K562 (cell line): ENCODE measurements around the gene DCTN5. TPM values are rescaled to one million over a fixed set of nuclear protein-coding genes. Genes with fewer than 3 reads are reported as not detected.

Experiments
- BRCA1 ChIP-seq, 2 experiments: fragments of 450-650 bp in 1 of 2; sonication (generic) in 1 of 2; formaldehyde crosslinking in 1 of 2; IDR thresholded peaks; 2 replicates each; pipeline versions ENCODE4 v1.5.0 to v1.6.1; 2017 to 2020; ENCODE audit warnings: mild to moderate bottlenecking in 1 of 2, missing genetic modification reagents in 1 of 2
- CREBBP ChIP-seq: IDR thresholded peaks from one replicate; pipeline ENCODE4 v1.6.1; 2012; ENCODE audit warnings: low read depth, mild to moderate bottlenecking, control low read depth, inconsistent platforms, low read length
- ELF2 ChIP-seq: fragments of 250-450 bp; sonication (Bioruptor Pico); IDR thresholded peaks from 2 replicates; pipeline ENCODE4 v1.5.0; 2021; ENCODE audit warnings: mild to moderate bottlenecking
- FOSL1 ChIP-seq: fragments of 200-800 bp; sonication (Bioruptor generic); conservative IDR thresholded peaks from 2 replicates; pipeline ENCODE4 v1.6.1; 2016; ENCODE audit warnings: missing genetic modification characterization, missing compliant biosample characterization
- JUNB ChIP-seq: fragments of 450-650 bp; formaldehyde crosslinking; conservative IDR thresholded peaks from 2 replicates; pipeline ENCODE4 v1.4.0; 2020; ENCODE audit warnings: mild to moderate bottlenecking
- NR1H2 ChIP-seq: sonication (generic); formaldehyde crosslinking; IDR thresholded peaks from 2 replicates; pipeline ENCODE4 v1.4.0; 2020; ENCODE audit warnings: mild to moderate bottlenecking, missing genetic modification reagents
- NR2C1 ChIP-seq, 2 experiments: fragments of 450-650 bp; IDR thresholded peaks; 2 replicates each; pipeline ENCODE4 v1.6.1; 2017; ENCODE audit warnings: mild to moderate bottlenecking in 2 of 2, antibody characterized with exemption in 1 of 2, inconsistent platforms in 1 of 2, missing compliant biosample characterization in 1 of 2, missing genetic modification characterization in 1 of 2
- PCBP2 ChIP-seq: fragments of 200-400 bp; formaldehyde crosslinking; IDR thresholded peaks from 2 replicates; pipeline ENCODE4 v1.6.1; 2018; ENCODE audit warnings: low read length, low read depth, mild to moderate bottlenecking, moderate library complexity; ENCODE audit not compliant: poor library complexity, severe bottlenecking
- POLR2A ChIP-seq: fragments of 450-650 bp; conservative IDR thresholded peaks from 2 replicates; pipeline ENCODE4 v1.6.1; 2016
- RAD51 ChIP-seq: fragments of 450-650 bp; IDR thresholded peaks from 2 replicates; pipeline ENCODE4 v1.7.1; 2016; ENCODE audit warnings: low read depth, mild to moderate bottlenecking, borderline replicate concordance
- RBBP5 ChIP-seq: fragments of 200-600 bp; sonication (generic); IDR thresholded peaks from 2 replicates; pipeline ENCODE4 v1.6.1; 2012; ENCODE audit warnings: borderline replicate concordance, mild to moderate bottlenecking, low read length, control low read depth, inconsistent platforms; ENCODE audit not compliant: insufficient read depth, poor library complexity, severe bottlenecking
- SETDB1 ChIP-seq: IDR thresholded peaks from one replicate; pipeline ENCODE4 v1.6.1; 2012; ENCODE audit warnings: low read length, control low read depth, inconsistent platforms
- SOX6 ChIP-seq: fragments of 450-650 bp; IDR thresholded peaks from 2 replicates; pipeline ENCODE4 v1.6.1; 2014; ENCODE audit warnings: mild to moderate bottlenecking
- TFAM ChIP-seq: fragments of 250-450 bp; sonication (Bioruptor Pico); conservative IDR thresholded peaks from 2 replicates; pipeline ENCODE4 v1.5.0; 2021; ENCODE audit warnings: mild to moderate bottlenecking, moderate library complexity
- XRCC5 ChIP-seq: fragments of 200-400 bp; formaldehyde crosslinking; IDR thresholded peaks from 2 replicates; pipeline ENCODE4 v1.6.1; 2017; ENCODE audit warnings: low read depth, mild to moderate bottlenecking, low read length
- ZFP1 ChIP-seq: fragments of 450-650 bp; formaldehyde crosslinking; IDR thresholded peaks from 2 replicates; pipeline ENCODE4 v1.4.0; 2020; ENCODE audit warnings: mild to moderate bottlenecking, mixed read lengths
- ZNF134 ChIP-seq: fragments of 250-450 bp; sonication (Bioruptor Pico); conservative IDR thresholded peaks from 2 replicates; pipeline ENCODE4 v1.4.0; 2020
- ZNF696 ChIP-seq: fragments of 250-450 bp; sonication (Bioruptor Pico); conservative IDR thresholded peaks from 2 replicates; pipeline ENCODE4 v1.4.0; 2020; ENCODE audit warnings: mild to moderate bottlenecking, moderate library complexity
- ZNF785 ChIP-seq: fragments of 250-450 bp; sonication (Bioruptor Pico); IDR thresholded peaks from 2 replicates; pipeline ENCODE4 v1.4.0; 2020; ENCODE audit warnings: mild to moderate bottlenecking
- polyA plus RNA-seq, 8 experiments: library from polyadenylated mRNA; depleted of rRNA in 4 of 8; stranded (reverse) in 5 of 8; unstranded in 3 of 8; fragments of >200 nt; fragmentation: Nextera tagmentation in 2 of 8; fragmentation: Illumina TruSeq in 1 of 8; extraction: Ambion mirVana in 2 of 8; extraction: Trizol in 1 of 8; gene quantifications; 2 replicates each; pipeline versions ENCODE4 v1.2.1 to v1.2.3, GENCODE V29; 2011 to 2014; ENCODE audit warnings: inconsistent platforms in 1 of 8, missing spikeins in 1 of 8
- total RNA-seq, 7 experiments: library from RNA; depleted of rRNA in 6 of 7; stranded (reverse); fragments of >200 nt in 6 of 7; fragmentation: Illumina TruSeq in 2 of 7; extraction: Trizol in 2 of 7; gene quantifications; 2 replicates each; pipeline versions ENCODE4 v1.2.1 to v1.2.3, GENCODE V29; 2011 to 2021; ENCODE audit warnings: low replicate concordance in 1 of 7
- TF ChIP-seq, protein P1 (sequence below): sonication (generic); formaldehyde crosslinking; IDR thresholded peaks from 2 replicates; pipeline ENCODE4 v1.8.0; 2022; ENCODE audit warnings: mild to moderate bottlenecking, missing genetic modification reagents, borderline replicate concordance
- TF ChIP-seq, protein P2 (sequence below): fragments of 250-450 bp; sonication (Bioruptor Pico); IDR thresholded peaks from 2 replicates; pipeline ENCODE4 v1.8.0; 2022; ENCODE audit warnings: moderate library complexity, mild to moderate bottlenecking, inconsistent platforms
- TF ChIP-seq, protein P3 (sequence below): fragments of 250-450 bp; sonication (Bioruptor Pico); IDR thresholded peaks from 2 replicates; pipeline ENCODE4 v1.8.0; 2022; ENCODE audit warnings: inconsistent platforms
- TF ChIP-seq, protein P4 (sequence below): sonication (generic); formaldehyde crosslinking; IDR thresholded peaks from 2 replicates; pipeline ENCODE4 v1.8.0; 2022; ENCODE audit warnings: mild to moderate bottlenecking, low read depth, missing genetic modification reagents

The DCTN5 gene
- total and polyA plus RNA-seq, 9 of the 15 experiments (the other 6 are each of a cell fraction or from before 2014, with no cell fraction given) = 35.8 to 149 (median 75.9) TPM

DNA sequence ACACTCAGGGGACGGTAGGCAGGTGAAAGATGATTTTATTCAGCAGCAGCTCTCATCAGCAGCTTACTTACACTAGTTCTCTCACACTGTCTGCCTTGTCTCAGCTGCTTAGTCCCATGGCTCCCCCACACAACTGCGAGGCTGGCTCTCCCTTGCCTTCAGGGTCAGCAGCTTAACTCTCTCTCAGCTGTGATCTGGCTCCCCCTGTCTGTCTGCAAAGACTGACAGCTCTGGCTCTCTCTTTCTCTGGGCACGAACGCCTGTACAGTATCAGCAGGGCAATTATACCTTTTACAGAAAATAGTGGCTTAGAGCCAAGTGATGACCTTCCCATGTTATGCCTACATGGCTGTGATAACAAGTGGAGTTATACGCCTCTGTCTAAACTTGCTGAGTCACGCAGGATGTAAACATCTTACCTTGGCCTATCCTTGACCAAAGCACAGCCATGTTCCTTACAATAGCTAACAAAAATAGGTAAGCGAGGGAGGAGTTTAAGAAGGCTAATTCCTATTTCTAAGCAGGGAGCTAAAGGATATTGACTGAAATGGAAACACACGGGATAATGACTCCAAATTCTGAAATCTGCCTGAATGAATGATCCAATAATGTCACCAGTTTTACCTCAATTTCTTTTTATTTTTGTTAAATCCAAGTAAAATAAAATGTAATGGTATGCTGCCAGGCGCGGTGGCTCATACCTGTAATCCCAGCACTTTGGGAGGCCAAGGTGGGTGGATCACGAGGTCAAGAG, 44.1 kb upstream of the DCTN5 start (continued):
- TF ChIP-seq, protein P1, sequence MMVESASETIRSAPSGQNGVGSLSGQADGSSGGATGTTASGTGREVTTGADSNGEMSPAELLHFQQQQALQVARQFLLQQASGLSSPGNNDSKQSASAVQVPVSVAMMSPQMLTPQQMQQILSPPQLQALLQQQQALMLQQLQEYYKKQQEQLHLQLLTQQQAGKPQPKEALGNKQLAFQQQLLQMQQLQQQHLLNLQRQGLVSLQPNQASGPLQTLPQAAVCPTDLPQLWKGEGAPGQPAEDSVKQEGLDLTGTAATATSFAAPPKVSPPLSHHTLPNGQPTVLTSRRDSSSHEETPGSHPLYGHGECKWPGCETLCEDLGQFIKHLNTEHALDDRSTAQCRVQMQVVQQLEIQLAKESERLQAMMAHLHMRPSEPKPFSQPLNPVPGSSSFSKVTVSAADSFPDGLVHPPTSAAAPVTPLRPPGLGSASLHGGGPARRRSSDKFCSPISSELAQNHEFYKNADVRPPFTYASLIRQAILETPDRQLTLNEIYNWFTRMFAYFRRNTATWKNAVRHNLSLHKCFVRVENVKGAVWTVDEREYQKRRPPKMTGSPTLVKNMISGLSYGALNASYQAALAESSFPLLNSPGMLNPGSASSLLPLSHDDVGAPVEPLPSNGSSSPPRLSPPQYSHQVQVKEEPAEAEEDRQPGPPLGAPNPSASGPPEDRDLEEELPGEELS (CRISPR knock-in tag) = no peak
- no peak for TF ChIP-seq TFAM (CRISPR knock-in tag)
- TF ChIP-seq FOSL1 (tag) = peak; percentile 78
- TF ChIP-seq NR2C1 (IDR thresholded peaks at IDR 0.05) = peak; percentile 46
- TF ChIP-seq NR2C1 (tag; IDR thresholded peaks at IDR 0.05) = peak; percentile 98
- peak; percentile 87 for TF ChIP-seq ELF2 (CRISPR knock-in tag)
- TF ChIP-seq CREBBP = no peak
- TF ChIP-seq SOX6 = peak; percentile 84
- peak; percentile 93 for TF ChIP-seq ZNF134 (CRISPR knock-in tag)
- TF ChIP-seq, protein P2, sequence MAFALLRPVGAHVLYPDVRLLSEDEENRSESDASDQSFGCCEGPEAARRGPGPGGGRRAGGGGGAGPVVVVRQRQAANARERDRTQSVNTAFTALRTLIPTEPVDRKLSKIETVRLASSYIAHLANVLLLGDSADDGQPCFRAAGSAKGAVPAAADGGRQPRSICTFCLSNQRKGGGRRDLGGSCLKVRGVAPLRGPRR = peak; percentile 98
- TF ChIP-seq NR1H2 (CRISPR knock-in tag) = no peak
- peak; percentile 72; the same call in 1 of the 2 replicates for TF ChIP-seq JUNB (CRISPR knock-in tag)
- peak; percentile 93 for TF ChIP-seq ZFP1 (CRISPR knock-in tag)
- TF ChIP-seq, protein P3, sequence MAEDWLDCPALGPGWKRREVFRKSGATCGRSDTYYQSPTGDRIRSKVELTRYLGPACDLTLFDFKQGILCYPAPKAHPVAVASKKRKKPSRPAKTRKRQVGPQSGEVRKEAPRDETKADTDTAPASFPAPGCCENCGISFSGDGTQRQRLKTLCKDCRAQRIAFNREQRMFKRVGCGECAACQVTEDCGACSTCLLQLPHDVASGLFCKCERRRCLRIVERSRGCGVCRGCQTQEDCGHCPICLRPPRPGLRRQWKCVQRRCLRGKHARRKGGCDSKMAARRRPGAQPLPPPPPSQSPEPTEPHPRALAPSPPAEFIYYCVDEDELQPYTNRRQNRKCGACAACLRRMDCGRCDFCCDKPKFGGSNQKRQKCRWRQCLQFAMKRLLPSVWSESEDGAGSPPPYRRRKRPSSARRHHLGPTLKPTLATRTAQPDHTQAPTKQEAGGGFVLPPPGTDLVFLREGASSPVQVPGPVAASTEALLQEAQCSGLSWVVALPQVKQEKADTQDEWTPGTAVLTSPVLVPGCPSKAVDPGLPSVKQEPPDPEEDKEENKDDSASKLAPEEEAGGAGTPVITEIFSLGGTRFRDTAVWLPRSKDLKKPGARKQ (CRISPR knock-in tag) = peak; percentile 92
- peak; percentile 92 for TF ChIP-seq ZNF696 (CRISPR knock-in tag)
- TF ChIP-seq POLR2A = peak; percentile 36; the same call in 1 of the 2 replicates
- no peak for TF ChIP-seq PCBP2
- TF ChIP-seq SETDB1 = no peak
- no peak for TF ChIP-seq XRCC5
- TF ChIP-seq ZNF785 = peak; percentile 88
- TF ChIP-seq RAD51 = no peak; the same call in 1 of the 2 replicates
- no peak for TF ChIP-seq RBBP5
- TF ChIP-seq BRCA1 (IDR thresholded peaks at IDR 0.05) = no peak
- TF ChIP-seq BRCA1 (CRISPR knock-in tag; IDR thresholded peaks at IDR 0.05) = no peak
- TF ChIP-seq, protein P4, sequence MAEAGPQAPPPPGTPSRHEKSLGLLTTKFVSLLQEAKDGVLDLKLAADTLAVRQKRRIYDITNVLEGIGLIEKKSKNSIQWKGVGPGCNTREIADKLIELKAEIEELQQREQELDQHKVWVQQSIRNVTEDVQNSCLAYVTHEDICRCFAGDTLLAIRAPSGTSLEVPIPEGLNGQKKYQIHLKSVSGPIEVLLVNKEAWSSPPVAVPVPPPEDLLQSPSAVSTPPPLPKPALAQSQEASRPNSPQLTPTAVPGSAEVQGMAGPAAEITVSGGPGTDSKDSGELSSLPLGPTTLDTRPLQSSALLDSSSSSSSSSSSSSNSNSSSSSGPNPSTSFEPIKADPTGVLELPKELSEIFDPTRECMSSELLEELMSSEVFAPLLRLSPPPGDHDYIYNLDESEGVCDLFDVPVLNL (CRISPR knock-in tag) = no peak
